Mesothelial cell of epicardium (in vitro differentiated cells): ENCODE measurements around the gene PRKAR1B. TPM values are rescaled to one million over a fixed set of nuclear protein-coding genes. Genes with fewer than 3 reads are reported as not detected.

Experiments used
- DNase-seq, 2 experiments: peaks; one replicate each; pipeline ENCODE4 v3.0.0; 2021; ENCODE audit warnings: low spot score in 2 of 2; ENCODE audit not compliant: unreplicated experiment in 2 of 2
- H3K27ac Mint-ChIP-seq: 2 replicates; pipeline ENCODE4 v1.8.0; 2021; ENCODE audit warnings: mixed read lengths
- H3K27me3 Mint-ChIP-seq: 2 replicates; pipeline ENCODE4 v1.8.0; 2021; ENCODE audit warnings: low read depth, mixed read lengths
- H3K36me3 Mint-ChIP-seq: 2 replicates; pipeline ENCODE4 v1.8.0; 2021; ENCODE audit warnings: mixed read lengths
- H3K4me1 Mint-ChIP-seq: 2 replicates; pipeline ENCODE4 v1.8.0; 2021; ENCODE audit warnings: mixed read lengths
- H3K4me3 Mint-ChIP-seq: 2 replicates; pipeline ENCODE4 v1.8.0; 2021; ENCODE audit warnings: mild to moderate bottlenecking, moderate library complexity, mixed read lengths
- H3K9me3 Mint-ChIP-seq: 2 replicates; pipeline ENCODE4 v1.8.0; 2021; ENCODE audit warnings: mixed read lengths
- total RNA-seq: library from RNA; stranded (reverse); gene quantifications from 3 replicates; pipeline ENCODE4 v1.2.1, GENCODE V29; 2021
- TF ChIP-seq, protein P1 (sequence below): fragments of 200-600 bp; sonication (generic); IDR thresholded peaks from one replicate; pipeline ENCODE4 v1.5.0; 2021; ENCODE audit warnings: antibody characterized with exemption; ENCODE audit not compliant: unreplicated experiment

Gene PRKAR1B
- total RNA-seq, 1 donor from 2014 or later: 50.6 TPM

DNA sequence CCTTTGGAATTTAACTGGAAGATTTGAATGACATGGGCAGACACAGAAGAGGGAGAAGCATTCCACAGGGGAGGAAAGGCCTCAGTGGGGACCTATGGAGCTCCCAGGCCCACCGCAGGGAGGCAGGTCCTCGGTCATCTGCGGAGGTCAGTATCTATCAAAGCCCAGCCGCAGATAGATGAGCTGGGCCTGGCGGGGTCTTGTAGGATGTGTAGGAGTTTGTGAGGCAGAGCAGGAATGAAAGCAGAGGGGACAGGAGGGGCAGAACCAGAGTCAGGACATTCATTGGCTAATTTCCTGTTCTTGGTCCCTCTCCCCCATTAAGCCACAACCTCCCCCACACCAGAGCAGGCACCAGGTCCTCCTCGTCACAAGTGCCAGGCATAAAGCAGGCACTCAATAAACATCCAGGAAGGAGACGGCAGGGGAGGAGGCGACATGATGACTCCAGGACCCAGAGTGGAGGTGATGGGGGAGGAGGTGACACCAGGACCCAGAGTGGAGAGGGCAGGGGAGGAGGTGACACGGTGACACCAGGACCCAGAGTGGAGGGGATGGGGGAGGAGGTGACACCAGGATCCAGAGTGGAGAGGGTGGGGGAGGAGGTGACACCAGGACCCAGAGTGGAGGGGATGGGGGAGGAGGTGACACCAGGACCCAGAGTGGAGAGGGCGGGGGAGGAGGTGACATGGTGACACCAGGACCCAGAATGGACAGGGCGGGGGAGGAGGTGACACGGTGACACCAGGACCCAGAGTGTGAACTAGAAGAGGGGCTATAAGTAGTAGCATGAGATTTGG is 123.7 kb downstream of the PRKAR1B start:
- TF ChIP-seq, protein P1, sequence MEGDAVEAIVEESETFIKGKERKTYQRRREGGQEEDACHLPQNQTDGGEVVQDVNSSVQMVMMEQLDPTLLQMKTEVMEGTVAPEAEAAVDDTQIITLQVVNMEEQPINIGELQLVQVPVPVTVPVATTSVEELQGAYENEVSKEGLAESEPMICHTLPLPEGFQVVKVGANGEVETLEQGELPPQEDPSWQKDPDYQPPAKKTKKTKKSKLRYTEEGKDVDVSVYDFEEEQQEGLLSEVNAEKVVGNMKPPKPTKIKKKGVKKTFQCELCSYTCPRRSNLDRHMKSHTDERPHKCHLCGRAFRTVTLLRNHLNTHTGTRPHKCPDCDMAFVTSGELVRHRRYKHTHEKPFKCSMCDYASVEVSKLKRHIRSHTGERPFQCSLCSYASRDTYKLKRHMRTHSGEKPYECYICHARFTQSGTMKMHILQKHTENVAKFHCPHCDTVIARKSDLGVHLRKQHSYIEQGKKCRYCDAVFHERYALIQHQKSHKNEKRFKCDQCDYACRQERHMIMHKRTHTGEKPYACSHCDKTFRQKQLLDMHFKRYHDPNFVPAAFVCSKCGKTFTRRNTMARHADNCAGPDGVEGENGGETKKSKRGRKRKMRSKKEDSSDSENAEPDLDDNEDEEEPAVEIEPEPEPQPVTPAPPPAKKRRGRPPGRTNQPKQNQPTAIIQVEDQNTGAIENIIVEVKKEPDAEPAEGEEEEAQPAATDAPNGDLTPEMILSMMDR: no peak
- peaks cover 17% of the 10 kb centered on the region for H3K4me1 Mint-ChIP-seq
- H3K27me3 Mint-ChIP-seq: no peaks in the 10 kb centered on the region
- no peak overlapping the region for H3K4me3 Mint-ChIP-seq
- DNase-seq: peak in 1 of 2 experiments; percentile 9
- peaks cover 6% of the 10 kb centered on the region for H3K36me3 Mint-ChIP-seq
- H3K27ac Mint-ChIP-seq: peak overlapping the region; percentile 93
- no peaks in the 10 kb centered on the region for H3K9me3 Mint-ChIP-seq

GRCh38 chr7:602341-603141 is 124.5 kb downstream of the PRKAR1B start:
- H3K4me1 Mint-ChIP-seq: peaks cover 16% of the 10 kb centered on the region
- H3K27ac Mint-ChIP-seq: peak overlapping the region; percentile 93
- no peak overlapping the region for H3K4me3 Mint-ChIP-seq

GRCh38 chr7:601595-602340 is 125.3 kb downstream of the PRKAR1B start:
- DNase-seq: peak in 1 of 2 experiments; percentile 25
- H3K36me3 Mint-ChIP-seq: peaks cover 6% of the 10 kb centered on the region
- TF ChIP-seq, protein P1: no peak

More at GRCh38 chr7:602341-603141, 124.5 kb downstream of the PRKAR1B start:
- DNase-seq: peak in 1 of 2 experiments; percentile 11
- TF ChIP-seq, protein P1: no peak
- no peaks in the 10 kb centered on the region for H3K27me3 Mint-ChIP-seq
- H3K9me3 Mint-ChIP-seq: no peaks in the 10 kb centered on the region
- peaks cover 6% of the 10 kb centered on the region for H3K36me3 Mint-ChIP-seq

DNA sequence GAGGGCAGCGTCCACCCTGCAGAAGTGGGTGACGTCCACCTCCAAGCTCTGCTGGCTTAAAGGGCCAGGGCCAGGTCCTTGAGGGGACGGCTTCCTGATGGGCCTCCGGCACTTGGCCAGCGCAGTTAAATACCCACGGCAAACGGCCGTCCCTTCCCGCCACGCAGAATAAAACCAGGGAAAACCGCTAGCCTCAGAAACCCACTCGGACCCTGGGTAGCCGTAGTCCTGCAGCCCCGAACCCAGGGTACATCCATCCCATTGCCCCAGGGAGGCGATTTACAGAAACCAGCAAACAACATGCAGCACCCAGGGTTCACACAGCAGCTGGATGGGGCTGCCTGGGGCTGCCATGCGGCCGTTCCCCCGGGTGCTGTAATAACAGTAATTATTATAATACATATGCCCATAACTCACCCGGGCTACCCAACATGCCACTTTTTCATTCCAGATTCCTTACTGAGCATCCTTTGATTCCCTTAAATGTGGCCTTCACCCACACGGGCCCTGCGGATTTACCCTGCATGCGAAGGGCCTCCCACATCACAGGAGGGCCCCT is 126.0 kb downstream of the PRKAR1B start:
- Mint-ChIP-seq H3K27me3 (no peaks in the 10 kb centered on the region), H3K4me3 (no peak overlapping the region), H3K27ac (no peak overlapping the region), H3K9me3 (no peaks in the 10 kb centered on the region), H3K36me3 (peaks cover 5% of the 10 kb centered on the region), H3K4me1 (peaks cover 16% of the 10 kb centered on the region)
- TF ChIP-seq, protein P1: no peak
- peak in 1 of 2 experiments; percentile 12 for DNase-seq

More at GRCh38 chr7:601595-602340, 125.3 kb downstream of the PRKAR1B start:
- Mint-ChIP-seq H3K9me3 (no peaks in the 10 kb centered on the region), H3K27me3 (no peaks in the 10 kb centered on the region), H3K27ac (peak overlapping the region; percentile 25), H3K4me3 (no peak overlapping the region), H3K4me1 (peaks cover 16% of the 10 kb centered on the region)
